ENCODE results near the gene TMEM9.

DNA sequence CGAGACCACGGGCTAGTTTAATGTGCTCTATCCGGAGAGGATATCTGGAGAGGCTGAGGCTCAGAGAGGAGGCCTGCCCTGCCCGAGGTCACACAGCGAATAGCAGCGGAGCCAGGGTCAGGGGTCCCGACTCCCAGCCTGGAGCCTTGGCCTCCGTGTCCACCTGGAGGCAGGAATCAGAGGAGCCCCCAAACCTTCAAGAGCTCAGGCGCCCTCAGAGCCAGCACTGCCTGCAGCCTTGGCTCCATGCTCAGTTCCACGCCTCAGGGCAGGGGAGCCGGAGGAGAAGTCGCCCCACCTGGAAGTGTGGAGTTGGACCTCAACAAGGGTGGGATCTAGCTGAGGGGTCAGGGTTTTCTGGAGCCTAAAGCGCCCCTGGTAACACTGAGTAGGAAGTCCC, 25.3 kb downstream of the TMEM9 start:
- TF ChIP-seq CTCF (IDR thresholded peaks at IDR 0.05) = no peak
- no peak for TF ChIP-seq EZH2 (IDR thresholded peaks at IDR 0.05)
- TF ChIP-seq EZH2phosphoT487 (IDR thresholded peaks at IDR 0.05) = no peak

Data from neural progenitor cell (in vitro differentiated cells).